Pancreas (tissue), 10 donors: ENCODE data around the gene CRIP1. TPM values are rescaled to one million over a fixed set of nuclear protein-coding genes. Genes with fewer than 3 reads are reported as not detected.
A peak's percentile ranks its signal among the peaks of the same experiment; 100 is the strongest.

ENCODE experiments used
- ATAC-seq, 4 donors: fragments of 200-7000 bp; cut with Tn5 transposase; one replicate each; pipeline versions ENCODE4 v1.8.0 to v1.9.1; 2020; ENCODE audit warnings: mild to moderate bottlenecking in 4 of 4, moderate library complexity in 4 of 4
- DNase-seq, 6 donors: peaks; one replicate each; pipeline ENCODE4 v3.0.0-alpha.2; 2020
- FAIRE-seq: peaks from 2 replicates; lab custom pipeline; 2012; peaks lifted over from hg19 to GRCh38; lab: Jason Lieb, UNC
- H3K27ac ChIP-seq, 4 donors: fragments of 200-600 bp; sonication (generic); 1 replicate in 3 of 4; 2 replicates in 1 of 4; pipeline versions ENCODE4 v1.5.0 to v1.8.0; 2020
- H3K27me3 ChIP-seq, 4 donors: fragments of 200-600 bp; one replicate each; pipeline ENCODE4 v1.8.0; 2021
- H3K36me3 ChIP-seq, 3 donors: fragments of 200-600 bp; sonication (generic) in 1 of 3; one replicate each; pipeline versions ENCODE4 v1.5.0 to v1.8.0; 2020 to 2021
- H3K4me1 ChIP-seq, 3 donors: fragments of 200-600 bp; one replicate each; pipeline ENCODE4 v1.8.0; 2021
- H3K4me3 ChIP-seq, 4 donors: fragments of 200-600 bp; sonication (generic) in 2 of 4; one replicate each; pipeline versions ENCODE4 v1.5.0 to v1.8.0; 2020 to 2021
- H3K9me3 ChIP-seq, 4 donors: fragments of 200-600 bp; one replicate each; pipeline ENCODE4 v1.8.0; 2021
- CTCF ChIP-seq, 4 donors: fragments of 200-600 bp; sonication (generic) in 3 of 4; IDR thresholded peaks; one replicate each; pipeline versions ENCODE4 v1.5.0 to v1.8.0; 2021; ENCODE audit warnings: antibody characterized with exemption in 4 of 4
- WGBS, 2 donors: extraction: QIAGEN DNeasy Blood & Tissue Kit; methylation state at CpG; one replicate each; pipeline ENCODE4 v1.1.7; 2013; 5-methylcytosine and 5-hydroxymethylcytosine counted together
- intact Hi-C, 3 donors: fragments of 100-400 bp; cut with DNase I; formaldehyde crosslinking; loops; one replicate each; pipeline versions ENCODE4 v1.11.1 to v1.14.2; 2022
- polyA plus RNA-seq, 2 donors: library from polyadenylated mRNA; stranded (reverse); fragments of 200-250 nt; gene quantifications; one replicate each; pipeline ENCODE4 v1.2.3, GENCODE V29; 2013
- total RNA-seq, 6 donors: library from RNA; stranded (reverse); fragmentation: NEBNext Ultra II Directional in 4 of 6; extraction: Animal tissue kit (Norgen Biotek cat#: 25700) in 4 of 6; gene quantifications; one replicate each; pipeline versions ENCODE4 v1.2.1 to v1.2.4, GENCODE V29; 2021 to 2023
- donor health status: healthy with polysubstance abuse.
- donor health status: DM: no; HTN: no; CAD: no; lungs with moderate emphysema.
- donor health status: DM: no; HTN: no; CAD: no.
- donor health status: control.
- donor health status: control.
- donor health status: Bipolar disorder and iron deficiency.
- donor health status: DM: yes; HTN: yes; CAD: no.
- donor health status: DM: no; HTN: no; CAD: no.
- donor health status: DM: no; HTN: no; CAD: no.
- donor health status: DM: yes; HTN: yes; CAD: no.

CRIP1 gene
- total and polyA plus RNA-seq, 8 donors: 2.4 to 71.0 (median 9.3) TPM

GRCh38 chr14:105447651-105448640 is 38.7 kb upstream of the CRIP1 start:
- Histone ChIP-seq H3K27me3 (no peaks in the 10 kb centered on the region), H3K4me3 (no peak overlapping the region), H3K36me3 (peaks cover 0 to 14% (median 5%) of the 10 kb centered on the region in 3 donors), H3K9me3 (no peaks in the 10 kb centered on the region), H3K27ac (no peak overlapping the region), H3K4me1 (no peaks in the 10 kb centered on the region)
- 86 to 87% methylated on average over 30 to 31 of the region's 31 CpGs for WGBS, 2 donors
- intact Hi-C loops: no loop called here
- ATAC-seq (peak in 3 of 4 donors; percentile 2 to 3 (median 3)), DNase-seq (peak in 2 of 6 donors; percentile 42 to 59), FAIRE-seq (no peak)
- TF ChIP-seq CTCF (IDR thresholded peaks at IDR 0.05): no peak

GRCh38 chr14:105448706-105449111 is 38.0 kb upstream of the CRIP1 start:
- Histone ChIP-seq H3K4me3 (no peak overlapping the region), H3K4me1 (no peaks in the 10 kb centered on the region), H3K9me3 (no peaks in the 10 kb centered on the region), H3K27me3 (no peaks in the 10 kb centered on the region), H3K27ac (no peak overlapping the region), H3K36me3 (peaks cover 0 to 10% (median 5%) of the 10 kb centered on the region in 3 donors)
- ATAC-seq (peak; percentile 88 to 97 (median 92)), FAIRE-seq (no peak), DNase-seq (peak in 5 of 6 donors; percentile 55 to 92 (median 82))
- peak; percentile 86 to 95 (median 94) for TF ChIP-seq CTCF (IDR thresholded peaks at IDR 0.05)
- intact Hi-C loops: no loop called here
- 31 to 34% methylated on average over 16 of the region's 16 CpGs for WGBS, 2 donors

- Histone ChIP-seq H3K36me3 (peaks cover 0 to 17% (median 5%) of the 10 kb centered on the region in 3 donors), H3K4me3 (no peak overlapping the region), H3K9me3 (no peaks in the 10 kb centered on the region), H3K27ac (no peak overlapping the region), H3K4me1 (no peaks in the 10 kb centered on the region), H3K27me3 (no peaks in the 10 kb centered on the region)
- TF ChIP-seq CTCF (IDR thresholded peaks at IDR 0.05): no peak
- DNase-seq: peak in 2 of 6 donors; percentile 42 to 83
- peak in 1 of 4 donors; percentile 4 for ATAC-seq
- WGBS, 2 donors: 92 to 95% methylated on average over 35 to 47 of the region's 47 CpGs
- intact Hi-C loops: no loop called here
- no peak for FAIRE-seq
Observed at GRCh38 chr14:105449276-105450122, 37.2 kb upstream of the CRIP1 start.

- H3K4me3 ChIP-seq: no peak overlapping the region
- H3K9me3 ChIP-seq: no peaks in the 10 kb centered on the region
- ATAC-seq (no peak), FAIRE-seq (no peak), DNase-seq (peak in 2 of 6 donors; percentile 29 to 70)
- peaks cover 0 to 23% (median 5%) of the 10 kb centered on the region in 3 donors for H3K36me3 ChIP-seq
- H3K27me3 ChIP-seq: no peaks in the 10 kb centered on the region
- H3K27ac ChIP-seq: no peak overlapping the region
- 86 to 87% methylated on average over 22 of the region's 22 CpGs for WGBS, 2 donors
- no peaks in the 10 kb centered on the region for H3K4me1 ChIP-seq
- no peak for TF ChIP-seq CTCF (IDR thresholded peaks at IDR 0.05)
- intact Hi-C loops: no loop called here
Observed at GRCh38 chr14:105450123-105450505, 36.6 kb upstream of the CRIP1 start.
